Measurements from ENCODE around the gene SNRPD2. TPM values are rescaled to one million over a fixed set of nuclear protein-coding genes. Genes with fewer than 3 reads are reported as not detected.
A peak's percentile ranks its signal among the peaks of the same experiment; 100 is the strongest.

SNRPD2 gene
- total RNA-seq, 4 donors from 2014 or later, result 96.0 to 386 (median 310) TPM

GRCh38 chr19:45710356-45711130 lies 18.8 kb upstream of the SNRPD2 start:
- DNase-seq, result no peak
- TF ChIP-seq, protein P1, sequence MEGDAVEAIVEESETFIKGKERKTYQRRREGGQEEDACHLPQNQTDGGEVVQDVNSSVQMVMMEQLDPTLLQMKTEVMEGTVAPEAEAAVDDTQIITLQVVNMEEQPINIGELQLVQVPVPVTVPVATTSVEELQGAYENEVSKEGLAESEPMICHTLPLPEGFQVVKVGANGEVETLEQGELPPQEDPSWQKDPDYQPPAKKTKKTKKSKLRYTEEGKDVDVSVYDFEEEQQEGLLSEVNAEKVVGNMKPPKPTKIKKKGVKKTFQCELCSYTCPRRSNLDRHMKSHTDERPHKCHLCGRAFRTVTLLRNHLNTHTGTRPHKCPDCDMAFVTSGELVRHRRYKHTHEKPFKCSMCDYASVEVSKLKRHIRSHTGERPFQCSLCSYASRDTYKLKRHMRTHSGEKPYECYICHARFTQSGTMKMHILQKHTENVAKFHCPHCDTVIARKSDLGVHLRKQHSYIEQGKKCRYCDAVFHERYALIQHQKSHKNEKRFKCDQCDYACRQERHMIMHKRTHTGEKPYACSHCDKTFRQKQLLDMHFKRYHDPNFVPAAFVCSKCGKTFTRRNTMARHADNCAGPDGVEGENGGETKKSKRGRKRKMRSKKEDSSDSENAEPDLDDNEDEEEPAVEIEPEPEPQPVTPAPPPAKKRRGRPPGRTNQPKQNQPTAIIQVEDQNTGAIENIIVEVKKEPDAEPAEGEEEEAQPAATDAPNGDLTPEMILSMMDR (IDR thresholded peaks at IDR 0.05), result no peak
- Histone ChIP-seq H3K4me3 (no peak overlapping the region), H3K9me3 (no peaks in the 10 kb centered on the region), H3K27ac (peak overlapping the region in 1 of 2 donors; percentile 6), H3K36me3 (no peaks in the 10 kb centered on the region), H3K4me1 (no peaks in the 10 kb centered on the region), H3K27me3 (no peaks in the 10 kb centered on the region)
- intact Hi-C loops (cut with DNase I; ENCODE audit: low total_unique reads), result no loop called here

- TF ChIP-seq POLR2A (IDR thresholded peaks at IDR 0.05), result no peak
- TF ChIP-seq, protein P1 (IDR thresholded peaks at IDR 0.05), result no peak
- Histone ChIP-seq H3K4me1 (no peaks in the 10 kb centered on the region), H3K4me3 (no peak overlapping the region), H3K9me3 (no peaks in the 10 kb centered on the region), H3K27ac (no peak overlapping the region), H3K27me3 (no peaks in the 10 kb centered on the region), H3K36me3 (no peaks in the 10 kb centered on the region)
- no peak for DNase-seq
- intact Hi-C loops (cut with DNase I; ENCODE audit: low total_unique reads), result no loop called here
Observed at GRCh38 chr19:45705710-45706415, 14.1 kb upstream of the SNRPD2 start.

GRCh38 chr19:45705115-45705514 lies 13.4 kb upstream of the SNRPD2 start:
- no peak overlapping the region for H3K4me3 ChIP-seq
- DNase-seq, result no peak
- no peaks in the 10 kb centered on the region for H3K9me3 ChIP-seq
- intact Hi-C loops (cut with DNase I; ENCODE audit: low total_unique reads), result no loop called here
- TF ChIP-seq, protein P1 (IDR thresholded peaks at IDR 0.05), result no peak
- TF ChIP-seq POLR2A (IDR thresholded peaks at IDR 0.05), result no peak
- no peak overlapping the region for H3K27ac ChIP-seq
- H3K27me3 ChIP-seq, result no peaks in the 10 kb centered on the region
- no peaks in the 10 kb centered on the region for H3K36me3 ChIP-seq
- no peaks in the 10 kb centered on the region for H3K4me1 ChIP-seq

GRCh38 chr19:45701676-45702075 lies 9.9 kb upstream of the SNRPD2 start:
- no peak for DNase-seq
- TF ChIP-seq, protein P1 (IDR thresholded peaks at IDR 0.05), result no peak
- TF ChIP-seq POLR2A (IDR thresholded peaks at IDR 0.05), result no peak
- Histone ChIP-seq H3K27ac (no peak overlapping the region), H3K4me3 (no peak overlapping the region), H3K9me3 (no peaks in the 10 kb centered on the region), H3K27me3 (no peaks in the 10 kb centered on the region), H3K36me3 (no peaks in the 10 kb centered on the region), H3K4me1 (no peaks in the 10 kb centered on the region)
- intact Hi-C loops (cut with DNase I; ENCODE audit: low total_unique reads), result no loop called here

DNA sequence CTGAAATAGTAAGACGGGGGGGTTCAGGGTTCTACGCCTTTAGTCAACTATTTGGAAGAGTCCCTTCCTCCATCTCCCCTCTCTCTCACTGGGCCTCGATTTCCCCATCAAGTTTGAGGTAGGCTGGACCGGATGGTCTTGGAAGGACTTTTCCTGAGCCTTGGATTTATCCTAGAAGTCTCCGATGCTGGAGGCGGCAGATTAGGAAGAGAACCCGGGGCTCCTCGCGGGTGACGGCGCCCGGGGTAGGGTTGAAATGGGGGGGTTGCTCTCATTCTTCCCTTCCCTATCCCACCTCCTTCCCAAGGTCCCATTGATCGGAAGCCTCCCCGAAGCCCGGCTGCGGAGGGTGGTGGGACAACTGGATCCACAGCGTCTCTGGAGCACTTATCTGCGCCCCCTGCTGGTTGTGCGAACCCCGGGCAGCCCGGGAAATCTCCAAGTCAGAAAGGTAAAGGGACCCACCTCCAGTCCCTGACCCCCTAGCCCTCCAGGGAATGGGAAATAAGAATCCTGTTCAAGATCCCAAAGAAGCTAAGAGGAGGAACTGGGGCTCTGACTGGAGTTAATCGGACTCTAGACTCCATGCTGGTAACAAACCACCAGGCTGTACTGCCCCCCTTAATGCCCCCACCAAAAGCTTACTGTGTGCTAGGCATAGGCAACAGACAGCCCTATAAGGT lies 1.5 kb upstream of the SNRPD2 start:
- Histone ChIP-seq H3K9me3 (no peaks in the 10 kb centered on the region), H3K4me3 (peak overlapping the region; percentile 77 to 82), H3K36me3 (no peaks in the 10 kb centered on the region), H3K27me3 (no peaks in the 10 kb centered on the region), H3K4me1 (no peaks in the 10 kb centered on the region), H3K27ac (peak overlapping the region; percentile 88 to 90)
- DNase-seq, result peak; percentile 71 to 73
- intact Hi-C loops (cut with DNase I; ENCODE audit: low total_unique reads), result no loop called here
- TF ChIP-seq POLR2A (IDR thresholded peaks at IDR 0.05), result no peak
- TF ChIP-seq, protein P1 (IDR thresholded peaks at IDR 0.05), result peak; percentile 69 to 85 (median 80)

Data from uterus (tissue), 4 donors.